Measurements from ENCODE around the gene FABP1. TPM values are rescaled to one million over a fixed set of nuclear protein-coding genes. Genes with fewer than 3 reads are reported as not detected.

The FABP1 gene
- total RNA-seq, 2 donors from 2014 or later: not detected

DNA sequence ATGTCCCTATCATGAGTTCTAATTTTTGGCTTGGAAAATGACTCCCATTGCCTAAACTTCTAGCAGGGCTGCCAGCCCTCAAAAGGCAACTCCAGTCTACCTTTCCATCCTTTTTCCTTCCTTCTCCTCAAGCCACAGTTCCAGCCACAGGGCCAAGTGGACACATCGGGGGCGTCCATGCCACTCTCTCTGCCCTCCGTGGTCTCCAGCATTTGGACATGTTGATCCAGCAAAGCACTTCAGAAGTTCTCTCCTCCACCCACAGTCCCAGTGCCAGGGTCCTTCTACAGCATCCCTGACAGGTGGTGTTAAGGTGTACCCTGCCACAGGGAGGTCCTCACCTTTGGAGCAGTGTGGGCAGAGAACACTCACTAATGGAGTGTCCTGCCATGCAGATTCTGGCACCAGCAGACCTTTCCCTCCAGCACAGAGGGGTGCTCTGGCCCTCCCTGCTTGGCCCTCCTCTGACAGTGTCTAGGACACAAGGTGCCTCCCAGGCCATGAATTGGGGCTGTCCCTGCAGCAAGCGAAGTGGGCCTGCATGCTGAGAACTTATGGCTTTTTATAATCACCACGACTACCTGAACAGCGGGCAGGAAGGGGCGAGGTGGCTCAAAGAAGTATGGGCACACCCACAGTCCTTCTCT is 1.6 kb upstream of the FABP1 start:
- DNase-seq (no peak), ATAC-seq (no peak)
- H3K9me3 ChIP-seq (ENCODE audit: control insufficient read depth, low read length, poor library complexity, severe bottlenecking): no peaks in the 10 kb centered on the region
- Mint-ChIP-seq H3K4me1 (no peaks in the 10 kb centered on the region), H3K27me3 (peaks cover 71% of the 10 kb centered on the region), H3K27ac (no peak overlapping the region), H3K4me3 (no peak overlapping the region), H3K36me3 (ENCODE audit: low read depth) (peaks cover 2% of the 10 kb centered on the region)

GRCh38 chr2:88128654-88129312 is 921 bp upstream of the FABP1 start:
- Mint-ChIP-seq H3K27ac (no peak overlapping the region), H3K4me1 (no peaks in the 10 kb centered on the region), H3K36me3 (ENCODE audit: low read depth) (no peaks in the 10 kb centered on the region), H3K4me3 (no peak overlapping the region), H3K27me3 (peaks cover 69% of the 10 kb centered on the region)
- DNase-seq (no peak), ATAC-seq (no peak)
- H3K9me3 ChIP-seq (ENCODE audit: control insufficient read depth, low read length, poor library complexity, severe bottlenecking): no peaks in the 10 kb centered on the region

- no peaks in the 10 kb centered on the region for H3K9me3 ChIP-seq (ENCODE audit: control insufficient read depth, low read length, poor library complexity, severe bottlenecking)
- ATAC-seq (no peak), DNase-seq (no peak)
- Mint-ChIP-seq H3K27ac (no peak overlapping the region), H3K4me1 (peaks cover 1% of the 10 kb centered on the region), H3K27me3 (peaks cover 73% of the 10 kb centered on the region), H3K4me3 (no peak overlapping the region), H3K36me3 (ENCODE audit: low read depth) (no peaks in the 10 kb centered on the region)
Measured at GRCh38 chr2:88127638-88127887, 299 bp downstream of the FABP1 start.

GRCh38 chr2:88126772-88127637 is 857 bp downstream of the FABP1 start:
- Mint-ChIP-seq H3K27me3 (peaks cover 75% of the 10 kb centered on the region), H3K36me3 (ENCODE audit: low read depth) (no peaks in the 10 kb centered on the region), H3K4me1 (peaks cover 2% of the 10 kb centered on the region), H3K27ac (no peak overlapping the region), H3K4me3 (no peak overlapping the region)
- no peak for ATAC-seq
- DNase-seq: no peak
- no peaks in the 10 kb centered on the region for H3K9me3 ChIP-seq (ENCODE audit: control insufficient read depth, low read length, poor library complexity, severe bottlenecking)

DNA sequence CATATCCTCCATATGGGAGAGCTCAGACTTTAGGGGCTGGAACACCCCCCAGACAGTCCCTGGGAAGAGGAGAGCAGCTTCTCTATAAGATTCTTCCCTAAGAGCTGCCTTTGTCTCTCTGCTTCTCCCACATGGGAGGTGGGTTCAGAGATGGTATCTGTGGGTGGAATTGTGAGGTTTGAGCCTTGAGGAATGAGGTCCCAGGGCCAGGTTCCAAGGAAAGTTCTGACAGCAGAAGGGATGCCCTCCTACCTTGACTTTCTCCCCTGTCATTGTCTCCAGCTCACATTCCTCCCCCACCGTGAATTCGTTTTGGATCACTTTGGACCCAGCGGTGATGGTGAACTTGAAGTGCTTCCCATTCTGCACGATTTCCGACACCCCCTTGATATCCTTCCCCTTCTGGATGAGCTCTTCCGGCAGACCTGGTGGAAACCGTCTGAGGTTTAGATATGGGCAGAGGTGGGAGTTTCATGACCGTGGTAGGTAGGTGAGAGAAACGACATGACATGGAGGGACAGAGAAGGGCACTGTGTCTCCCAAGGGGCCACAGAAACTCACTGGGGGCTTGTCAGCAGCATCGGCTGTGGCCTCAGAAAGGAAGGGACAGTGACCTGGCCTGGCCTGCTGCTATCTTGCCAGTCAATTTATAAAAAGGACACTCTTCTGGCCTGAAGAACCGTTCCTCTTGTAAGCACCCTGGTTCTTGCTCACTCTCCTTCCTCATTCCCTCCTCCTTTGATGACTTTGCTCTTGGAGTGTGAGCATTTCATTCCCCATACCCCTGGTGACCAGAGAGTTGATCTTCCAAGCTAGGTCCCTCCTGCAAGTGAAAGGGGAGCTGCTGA is 1.7 kb downstream of the FABP1 start:
- no peak overlapping the region for H3K27ac Mint-ChIP-seq
- H3K4me1 Mint-ChIP-seq: peaks cover 2% of the 10 kb centered on the region

DNA sequence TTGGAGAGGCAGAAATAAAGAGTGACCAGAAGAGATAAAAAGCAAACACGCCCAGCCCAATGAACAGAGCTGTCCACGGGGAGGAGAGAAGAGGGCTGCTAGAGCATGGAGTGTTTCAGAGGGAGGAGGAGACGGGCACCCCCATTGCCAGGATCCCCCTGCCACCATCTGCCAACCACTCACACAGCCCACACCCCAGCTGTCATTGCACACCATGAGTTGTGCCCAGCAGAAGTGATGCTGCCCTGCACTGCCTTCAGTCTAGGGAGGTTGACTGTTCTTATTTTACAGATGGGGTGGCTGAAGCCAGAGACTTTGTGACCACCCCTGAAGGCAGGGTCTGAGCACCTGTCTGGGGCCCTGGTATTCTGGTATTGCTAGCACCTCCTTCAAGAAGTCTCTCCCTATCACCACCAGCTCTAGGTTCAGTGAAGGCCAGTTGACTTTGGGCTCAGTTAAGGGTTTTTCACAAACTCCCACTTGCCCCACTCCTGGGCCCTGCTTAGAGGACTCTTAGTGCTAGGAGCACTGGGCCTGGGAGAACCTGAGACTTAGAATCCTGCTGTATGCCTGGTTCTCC is 2.4 kb downstream of the FABP1 start:
- Mint-ChIP-seq H3K27me3 (peaks cover 73% of the 10 kb centered on the region), H3K27ac (no peak overlapping the region), H3K4me3 (no peak overlapping the region), H3K36me3 (ENCODE audit: low read depth) (peaks cover 3% of the 10 kb centered on the region), H3K4me1 (peaks cover 2% of the 10 kb centered on the region)
- no peak for ATAC-seq
- DNase-seq: no peak
- H3K9me3 ChIP-seq (ENCODE audit: control insufficient read depth, low read length, poor library complexity, severe bottlenecking): no peaks in the 10 kb centered on the region

More for the DNA sequence above, 1.7 kb downstream of the FABP1 start:
- ATAC-seq (no peak), DNase-seq (no peak)
- H3K27me3 Mint-ChIP-seq: peaks cover 75% of the 10 kb centered on the region
- no peak overlapping the region for H3K4me3 Mint-ChIP-seq
- H3K9me3 ChIP-seq (ENCODE audit: control insufficient read depth, low read length, poor library complexity, severe bottlenecking): no peaks in the 10 kb centered on the region
- no peaks in the 10 kb centered on the region for H3K36me3 Mint-ChIP-seq (ENCODE audit: low read depth)

- Mint-ChIP-seq H3K27ac (no peak overlapping the region), H3K4me1 (peaks cover 2% of the 10 kb centered on the region), H3K36me3 (ENCODE audit: low read depth) (peaks cover 3% of the 10 kb centered on the region), H3K27me3 (peaks cover 66% of the 10 kb centered on the region), H3K4me3 (no peak overlapping the region)
- ATAC-seq (no peak), DNase-seq (no peak)
- H3K9me3 ChIP-seq (ENCODE audit: control insufficient read depth, low read length, poor library complexity, severe bottlenecking): no peaks in the 10 kb centered on the region
Measured at GRCh38 chr2:88123975-88124917, 3.6 kb downstream of the FABP1 start.

GRCh38 chr2:88123164-88123974 is 4.5 kb downstream of the FABP1 start:
- Mint-ChIP-seq H3K4me3 (no peak overlapping the region), H3K27ac (no peak overlapping the region), H3K36me3 (ENCODE audit: low read depth) (peaks cover 3% of the 10 kb centered on the region), H3K27me3 (peaks cover 58% of the 10 kb centered on the region), H3K4me1 (peaks cover 2% of the 10 kb centered on the region)
- ATAC-seq (no peak), DNase-seq (no peak)
- no peaks in the 10 kb centered on the region for H3K9me3 ChIP-seq (ENCODE audit: control insufficient read depth, low read length, poor library complexity, severe bottlenecking)

- ATAC-seq (no peak), DNase-seq (no peak)
- H3K9me3 ChIP-seq (ENCODE audit: control insufficient read depth, low read length, poor library complexity, severe bottlenecking): no peaks in the 10 kb centered on the region
- Mint-ChIP-seq H3K4me3 (no peak overlapping the region), H3K36me3 (ENCODE audit: low read depth) (peaks cover 3% of the 10 kb centered on the region), H3K27ac (no peak overlapping the region), H3K4me1 (peaks cover 2% of the 10 kb centered on the region), H3K27me3 (peaks cover 50% of the 10 kb centered on the region)
Measured at GRCh38 chr2:88122141-88122884, 5.5 kb downstream of the FABP1 start.

DNA sequence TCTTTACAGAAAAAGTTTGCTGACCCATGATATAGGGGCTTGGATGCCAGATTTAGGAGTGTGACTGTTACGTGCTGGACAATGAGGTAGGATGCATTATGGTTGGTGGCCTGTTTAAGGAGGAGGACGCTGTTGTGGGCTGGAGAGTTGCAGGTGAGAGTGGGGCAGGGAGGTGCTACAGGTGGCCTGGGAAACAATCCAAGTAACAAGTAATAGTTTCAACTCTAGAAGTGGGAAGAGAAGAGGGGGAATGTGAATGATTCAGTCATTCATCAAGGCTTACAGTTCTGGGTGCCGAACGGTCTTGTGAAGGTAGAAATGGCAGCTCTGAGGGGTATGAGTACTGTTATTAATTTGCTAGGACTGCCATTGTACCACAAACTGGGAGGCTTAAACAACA is 6.2 kb downstream of the FABP1 start:
- Mint-ChIP-seq H3K4me3 (no peak overlapping the region), H3K4me1 (peaks cover 2% of the 10 kb centered on the region), H3K27me3 (peaks cover 44% of the 10 kb centered on the region), H3K27ac (no peak overlapping the region), H3K36me3 (ENCODE audit: low read depth) (peaks cover 3% of the 10 kb centered on the region)
- DNase-seq: no peak
- H3K9me3 ChIP-seq (ENCODE audit: control insufficient read depth, low read length, poor library complexity, severe bottlenecking): no peaks in the 10 kb centered on the region
- ATAC-seq: no peak

DNA sequence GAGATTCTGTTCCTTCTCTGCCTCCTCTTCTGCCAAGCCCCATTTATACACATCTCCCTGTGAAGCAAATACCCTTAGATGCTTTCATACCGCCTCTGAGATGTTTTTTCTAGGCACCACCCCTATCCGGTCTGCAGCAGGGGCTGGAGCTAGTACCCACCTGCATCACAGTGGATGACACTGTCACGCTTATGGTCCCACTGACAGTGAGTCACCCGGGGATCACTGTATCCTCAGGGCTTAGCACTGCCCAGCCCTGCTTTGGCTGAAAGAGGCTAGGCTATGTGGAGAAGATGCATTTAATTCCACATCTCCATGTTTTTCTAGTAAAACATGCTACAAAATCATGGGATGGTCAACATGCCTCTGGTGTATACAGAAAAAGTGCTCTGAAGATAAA is 9.9 kb downstream of the FABP1 start:
- Mint-ChIP-seq H3K27ac (no peak overlapping the region), H3K4me3 (no peak overlapping the region), H3K27me3 (peaks cover 41% of the 10 kb centered on the region), H3K4me1 (peaks cover 2% of the 10 kb centered on the region), H3K36me3 (ENCODE audit: low read depth) (peaks cover 5% of the 10 kb centered on the region)
- no peak for ATAC-seq
- DNase-seq: no peak
- no peaks in the 10 kb centered on the region for H3K9me3 ChIP-seq (ENCODE audit: control insufficient read depth, low read length, poor library complexity, severe bottlenecking)

All from T-helper 17 cell (primary cell).